ENCODE data around the gene MBTPS1.

DNA sequence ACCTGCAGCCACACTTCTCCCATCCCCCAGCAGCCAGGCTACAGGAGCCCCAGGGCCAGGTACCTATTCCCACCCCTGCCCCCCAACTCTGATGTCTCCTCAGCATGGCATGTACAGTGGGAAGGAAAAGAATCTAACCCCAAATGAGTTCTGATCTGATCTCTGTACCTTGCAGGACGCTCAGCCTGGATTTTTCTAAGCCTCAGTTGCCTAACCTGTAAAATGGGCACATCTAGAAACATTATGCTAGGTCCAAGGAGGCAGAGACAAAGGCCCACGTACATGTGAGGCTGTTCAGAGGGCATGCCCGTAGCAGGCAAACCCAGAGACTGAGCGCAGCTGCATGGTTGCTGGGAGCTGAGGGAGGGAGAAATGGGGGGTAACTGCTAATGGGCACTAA, 109.2 kb downstream of the MBTPS1 start:
- TF ChIP-seq CTCF (IDR thresholded peaks at IDR 0.05), result no peak
- TF ChIP-seq POLR2A (IDR thresholded peaks at IDR 0.05), result no peak
- no peak for TF ChIP-seq POLR2AphosphoS5 (IDR thresholded peaks at IDR 0.05)
- TF ChIP-seq EP300 (IDR thresholded peaks at IDR 0.05), result no peak
